ENCODE measurements around the gene TBC1D3B.
"Not testable (repeated sequence)": the region's sequence is repeated elsewhere in the genome, so short reads cannot be mapped to it uniquely, and the experiment has no call there.

The TBC1D3B gene

GRCh38 chr17:36176536-36176935 lies at the start of gene TBC1D3B:
Gene TBC1D3B, minus strand, starts transcription at chr17:36176636. Its CDS starts 1,586 bp downstream, at chr17:36175050.
- not testable (repeated sequence) for DNase-seq (ENCODE audit: low read depth, low spot score)

- not testable (repeated sequence) for DNase-seq (ENCODE audit: low read depth, low spot score)
Observed at GRCh38 chr17:36222967-36223366, 46.5 kb upstream of the TBC1D3B start.

GRCh38 chr17:36221581-36222100 lies 45.2 kb upstream of the TBC1D3B start:
- DNase-seq (ENCODE audit: low read depth, low spot score), result not testable (repeated sequence)

- DNase-seq (ENCODE audit: low read depth, low spot score), result not testable (repeated sequence)
Observed at GRCh38 chr17:36220737-36221580, 44.5 kb upstream of the TBC1D3B start.

DNA sequence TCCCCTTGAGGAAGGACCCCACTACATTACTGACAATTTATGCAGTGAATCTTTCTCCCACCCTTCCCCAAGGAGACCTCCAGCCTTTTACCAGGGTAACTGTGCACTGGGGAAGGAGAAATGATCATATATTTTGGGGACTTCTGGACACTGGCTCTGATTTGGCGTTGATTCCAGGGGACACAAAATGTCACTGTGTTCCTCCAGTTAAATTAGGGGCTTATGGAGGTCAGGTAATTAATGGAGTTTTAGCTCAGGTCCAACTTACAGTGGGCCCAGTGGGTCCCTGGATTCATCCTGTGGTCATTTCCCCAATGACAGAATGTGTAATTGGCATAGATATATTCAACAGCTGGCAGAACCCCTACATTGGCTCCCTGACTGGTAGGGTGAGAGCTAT lies 43.1 kb upstream of the TBC1D3B start:
- DNase-seq (ENCODE audit: low read depth, low spot score), result not testable (repeated sequence)

GRCh38 chr17:36215406-36216308 lies 39.2 kb upstream of the TBC1D3B start:
- DNase-seq (ENCODE audit: low read depth, low spot score), result not testable (repeated sequence)

- no peak for DNase-seq (ENCODE audit: low read depth, low spot score)
Observed at GRCh38 chr17:36214918-36215317, 38.5 kb upstream of the TBC1D3B start.

GRCh38 chr17:36213695-36214094 lies 37.3 kb upstream of the TBC1D3B start:
- DNase-seq (ENCODE audit: low read depth, low spot score), result no peak

GRCh38 chr17:36212966-36213365 lies 36.5 kb upstream of the TBC1D3B start:
- no peak for DNase-seq (ENCODE audit: low read depth, low spot score)

- no peak for DNase-seq (ENCODE audit: low read depth, low spot score)
Observed at GRCh38 chr17:36212272-36212605, 35.8 kb upstream of the TBC1D3B start.

DNA sequence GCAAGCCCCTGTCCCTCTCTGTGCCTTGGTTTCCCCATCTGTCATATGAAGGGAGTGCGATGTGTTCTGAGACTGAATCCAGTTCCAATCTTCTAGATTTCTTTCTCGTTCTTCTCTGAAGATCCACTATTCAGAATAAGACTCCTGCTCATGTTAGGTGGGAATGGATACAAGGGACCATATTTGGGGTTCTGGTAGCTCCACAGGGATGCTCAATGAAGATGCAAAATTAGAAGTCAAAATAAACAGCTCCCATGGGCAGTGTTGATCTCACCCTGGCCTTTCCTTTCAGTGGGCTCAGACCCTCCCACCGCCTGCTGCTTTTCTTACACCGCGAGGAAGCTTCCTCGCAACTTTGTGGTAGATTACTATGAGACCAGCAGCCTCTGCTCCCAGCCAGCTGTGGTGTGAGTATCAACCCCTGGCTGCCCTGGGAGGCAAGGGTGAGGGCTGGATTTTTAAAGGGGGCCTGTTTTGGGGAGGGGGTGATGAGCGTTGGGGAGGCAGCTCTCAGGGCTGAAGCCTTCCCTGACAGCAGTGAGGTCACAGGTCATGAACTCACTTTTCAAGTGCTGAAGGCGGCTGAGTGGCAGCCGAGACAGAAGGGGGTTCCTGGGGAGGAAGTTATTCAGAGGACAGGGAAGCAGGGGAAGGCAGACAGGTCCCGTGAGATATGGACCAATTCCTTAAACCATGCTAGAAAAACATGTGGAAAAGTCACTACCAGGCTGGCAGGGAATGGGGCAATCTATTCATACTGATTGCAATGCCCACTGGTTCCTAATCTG lies 35.2 kb upstream of the TBC1D3B start:
- not testable (repeated sequence) for DNase-seq (ENCODE audit: low read depth, low spot score)

GRCh38 chr17:36210439-36211211 lies 34.2 kb upstream of the TBC1D3B start, which contains the start of gene CCL4L2:
Gene CCL4L2, plus strand, starts transcription at chr17:36211063.
- DNase-seq (ENCODE audit: low read depth, low spot score), result not testable (repeated sequence)

DNA sequence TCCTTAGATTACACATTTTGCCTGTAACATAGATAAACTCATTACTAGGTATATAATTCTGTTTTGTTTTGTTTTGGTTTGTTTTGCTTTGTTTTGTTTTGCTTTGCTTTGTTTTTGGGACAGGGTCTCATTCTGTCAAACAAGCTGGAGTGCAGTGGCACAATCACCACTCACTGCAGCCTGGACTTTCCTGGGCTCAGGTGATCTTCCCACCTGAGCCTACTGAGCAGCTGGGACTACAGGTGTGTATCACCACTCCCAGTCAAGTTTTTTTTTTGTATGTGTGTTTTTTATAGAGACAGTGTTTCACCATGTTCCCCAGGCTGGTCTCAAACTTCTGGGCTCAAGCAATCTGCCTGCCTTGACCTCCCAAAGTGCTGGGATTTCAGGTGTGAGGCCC lies 33.1 kb upstream of the TBC1D3B start:
- DNase-seq (ENCODE audit: low read depth, low spot score), result no peak

GRCh38 chr17:36207383-36207782 lies 30.9 kb upstream of the TBC1D3B start:
- DNase-seq (ENCODE audit: low read depth, low spot score), result not testable (repeated sequence)

DNA sequence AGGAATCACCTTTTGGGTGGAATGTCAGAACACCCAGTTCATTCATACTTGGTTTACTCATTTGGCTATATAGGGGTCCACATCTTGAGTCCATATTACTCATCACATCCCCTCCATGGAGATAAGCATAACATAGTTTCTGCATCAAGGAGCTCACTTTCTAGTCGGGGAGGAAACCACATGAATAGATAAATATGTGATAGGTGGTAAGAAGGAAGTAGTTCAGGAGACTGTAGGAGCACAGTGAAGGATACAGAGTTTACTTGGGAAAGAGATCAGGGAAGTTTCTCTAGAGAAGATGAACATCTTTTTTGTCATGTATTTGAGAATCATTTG lies 30.0 kb upstream of the TBC1D3B start:
- not testable (repeated sequence) for DNase-seq (ENCODE audit: low read depth, low spot score)

- no peak for DNase-seq (ENCODE audit: low read depth, low spot score)
Observed at GRCh38 chr17:36205637-36206485, 29.4 kb upstream of the TBC1D3B start.

DNA sequence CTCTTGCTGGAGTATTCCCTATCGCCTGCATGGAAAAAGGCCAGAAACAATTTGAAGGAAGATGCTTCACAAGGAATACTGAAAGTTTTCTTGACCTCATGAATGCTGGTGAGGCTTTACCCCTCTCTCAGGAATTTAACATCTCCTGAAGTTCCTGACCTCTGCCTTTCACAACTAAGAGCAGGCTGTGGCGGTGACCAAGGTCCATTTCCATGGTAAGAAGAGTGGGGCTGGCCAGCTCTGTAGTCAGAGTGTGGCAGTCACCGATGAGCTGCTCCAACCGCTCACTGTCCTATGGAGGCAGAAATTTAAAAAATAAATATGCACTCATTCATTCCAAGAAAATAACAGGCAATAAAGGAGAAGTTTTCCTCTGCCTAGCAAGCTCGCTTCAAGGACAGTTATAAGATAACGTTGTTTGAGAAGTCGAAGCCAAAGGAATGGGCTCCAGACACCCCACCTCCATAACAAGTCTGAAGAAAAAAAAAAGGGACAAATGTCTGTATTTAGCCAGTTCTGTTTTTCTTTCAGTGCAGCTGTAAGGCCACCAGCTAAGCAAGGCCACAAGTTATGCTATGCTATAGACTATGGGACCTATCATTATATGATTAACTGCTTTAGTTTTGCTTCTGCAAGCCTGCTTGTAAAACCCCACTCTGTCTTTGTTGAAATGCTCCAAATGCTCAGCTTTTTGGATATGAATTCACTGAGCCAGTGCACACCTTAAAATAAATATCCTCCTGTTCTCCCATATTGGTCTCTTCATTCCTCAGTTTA lies 28.5 kb upstream of the TBC1D3B start:
- DNase-seq (ENCODE audit: low read depth, low spot score), result no peak

- DNase-seq (ENCODE audit: low read depth, low spot score), result no peak
Observed at GRCh38 chr17:36203335-36203734, 26.9 kb upstream of the TBC1D3B start.

GRCh38 chr17:36201506-36201905 lies 25.1 kb upstream of the TBC1D3B start:
- not testable (repeated sequence) for DNase-seq (ENCODE audit: low read depth, low spot score)
